Cardiac atrium fibroblast (primary cell): ENCODE measurements around the gene IL21. TPM values are rescaled to one million over a fixed set of nuclear protein-coding genes. Genes with fewer than 3 reads are reported as not detected.

ENCODE experiments used
- total RNA-seq: library from RNA; depleted of rRNA; stranded (reverse); fragments of >200 nt; gene quantifications from 2 replicates; pipeline ENCODE4 v1.2.3, GENCODE V29; 2015

The IL21 gene
- not detected in 2 replicates for total RNA-seq

DNA sequence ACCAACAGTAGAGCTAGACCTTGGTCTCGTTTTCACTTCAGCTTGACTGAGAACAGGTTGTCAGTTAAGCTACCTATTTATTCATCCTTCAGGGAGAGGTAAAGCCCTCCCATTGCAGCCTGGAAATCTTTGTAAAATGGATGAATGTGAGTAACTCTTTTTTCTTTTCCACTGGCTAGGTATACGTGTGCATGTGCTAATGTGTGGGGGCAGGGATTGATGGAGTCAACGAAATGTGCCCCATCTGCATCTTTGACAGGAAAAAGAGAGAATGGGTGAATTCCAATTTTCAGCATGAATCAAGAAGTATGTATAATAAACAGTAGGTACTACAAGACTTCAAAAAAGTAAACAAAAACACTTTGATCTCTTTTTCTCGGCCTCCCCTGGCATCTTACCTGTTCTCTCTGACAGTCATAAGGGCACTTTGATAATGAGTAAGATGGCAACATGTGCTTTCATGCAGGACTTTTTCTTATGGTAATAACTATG lies at the start of gene IL21:
TSS of gene IL21 (minus strand) at position 51 of the 492 bp plus-strand sequence. CDS start 55 bp downstream, outside the sequence.

Other genes starting within 250 kb of the IL21 start
- gene ADAD1, start 242.1 kb downstream of the IL21 start, total RNA-seq: not detected in 2 replicates
- gene IL2, start 164.3 kb downstream of the IL21 start, total RNA-seq: not detected in 2 replicates
- 2.5 and 3.4 TPM in 2 replicates for gene BBS12, start 111.6 kb upstream of the IL21 start, total RNA-seq
- gene FGF2, start 205.8 kb upstream of the IL21 start, total RNA-seq: 34.1 and 60.1 TPM in 2 replicates